HUDEP-2 (cell line): ENCODE results near the gene LCP1.
A peak's percentile ranks its signal among the peaks of the same experiment; 100 is the strongest.

Source experiments
- DNase-seq, 76 experiments: peaks; one replicate each; lab custom pipeline; 2025; ENCODE audit not compliant: unreplicated experiment in 76 of 76; lab: John Stamatoyannopoulos, UW

Gene LCP1

GRCh38 chr13:46132109-46132508 lies 49.9 kb downstream of the LCP1 start:
- no peak for DNase-seq

GRCh38 chr13:46131705-46132104 lies 50.3 kb downstream of the LCP1 start:
- no peak for DNase-seq

GRCh38 chr13:46129955-46130618 lies 51.9 kb downstream of the LCP1 start:
- DNase-seq: no peak

DNA sequence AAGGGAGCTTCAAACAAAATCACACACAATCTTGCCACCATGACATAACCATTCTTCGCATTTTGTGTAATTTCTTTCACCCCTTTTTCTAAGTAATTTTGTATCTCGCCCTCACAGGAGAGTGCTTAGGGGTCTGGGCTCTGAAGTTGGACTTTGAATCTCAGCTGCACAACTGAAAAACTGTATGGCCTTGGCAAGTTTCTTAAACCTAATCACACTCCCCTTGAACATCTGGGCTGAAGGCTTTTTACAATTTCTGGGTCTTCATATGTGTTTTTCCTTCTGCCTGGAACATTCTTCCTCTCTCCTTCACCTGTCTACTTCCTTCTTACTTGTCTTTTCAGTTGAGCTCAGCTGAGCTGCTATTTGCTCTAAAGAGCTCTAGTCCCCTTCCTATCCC lies 52.9 kb downstream of the LCP1 start:
- DNase-seq: no peak

DNA sequence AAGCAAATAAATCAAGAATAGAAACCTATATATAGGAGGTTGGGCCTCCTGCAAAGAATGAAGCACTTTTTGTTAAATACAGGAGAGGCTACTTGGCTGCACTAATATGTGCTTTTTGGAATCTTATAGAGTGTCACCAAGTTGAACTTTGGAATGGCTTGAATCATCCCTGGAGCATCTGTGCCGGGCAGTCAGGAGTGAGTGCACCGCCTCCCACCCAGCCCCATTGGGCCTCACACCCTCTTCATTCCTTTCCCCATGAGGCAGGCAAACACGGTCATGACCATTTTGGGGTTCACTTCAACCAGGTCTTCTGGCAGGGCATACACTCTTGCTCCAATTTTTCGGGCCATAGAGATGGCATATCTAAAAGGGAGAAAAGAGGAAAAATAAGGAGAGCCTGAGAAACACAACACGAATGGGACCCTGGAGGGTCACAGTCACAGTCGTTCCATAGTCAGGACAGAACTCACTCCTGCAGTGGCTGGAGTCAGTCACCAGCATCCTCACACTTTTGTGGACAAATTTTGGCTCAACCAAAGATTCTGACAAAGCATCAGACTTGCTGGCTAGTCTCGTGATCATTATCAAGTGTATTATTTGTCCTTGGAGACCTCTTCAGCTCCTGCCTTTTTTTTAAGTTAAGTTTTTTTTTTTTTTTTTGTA lies 54.5 kb downstream of the LCP1 start:
- DNase-seq: no peak

GRCh38 chr13:46126552-46127357 lies 55.2 kb downstream of the LCP1 start:
- DNase-seq: peak in 70 of 76 experiments; percentile 2 to 82 (median 51)

DNA sequence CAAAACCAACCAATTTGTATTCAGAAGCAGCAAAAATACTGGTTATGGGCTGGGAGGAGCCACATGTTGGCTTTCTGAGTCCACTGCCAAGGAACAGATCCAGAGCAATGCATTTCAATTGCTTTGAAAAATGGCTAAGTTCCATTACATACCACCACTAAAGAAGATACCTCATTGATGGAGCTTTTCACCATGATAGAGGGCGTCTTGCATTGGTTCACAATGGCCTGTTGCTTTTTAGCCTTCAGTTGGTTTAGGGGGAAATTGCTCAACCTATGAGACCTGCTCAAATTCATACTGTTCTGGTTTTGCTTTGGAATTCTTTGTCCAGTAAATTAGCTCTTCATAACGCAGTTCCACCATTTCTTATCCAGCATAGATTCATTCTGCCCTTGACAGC lies 55.9 kb downstream of the LCP1 start:
- DNase-seq: no peak

GRCh38 chr13:46124967-46125933 lies 56.7 kb downstream of the LCP1 start:
- peak in 4 of 76 experiments; percentile 10 to 35 (median 28) for DNase-seq

DNA sequence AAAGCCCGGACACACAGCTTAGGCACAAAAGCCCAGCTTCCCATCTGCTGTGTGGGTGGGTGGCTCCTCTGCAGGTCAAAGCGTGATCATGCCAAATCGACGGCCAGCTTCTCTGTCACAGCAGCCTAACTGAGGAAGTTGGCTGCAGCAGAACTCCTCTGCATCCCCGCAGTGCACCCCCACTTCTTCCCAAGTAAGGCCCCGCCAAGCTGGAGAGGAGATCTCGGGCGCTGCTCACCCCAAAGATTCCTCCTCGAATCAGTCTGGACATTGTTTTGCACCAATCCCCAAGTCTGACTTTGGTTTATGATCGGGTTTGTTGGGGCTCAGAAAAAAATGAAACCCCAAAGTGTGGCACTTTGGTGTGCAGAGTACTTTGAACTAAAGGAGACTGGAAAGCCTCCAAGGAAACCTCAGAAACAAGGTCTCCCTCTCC lies 57.4 kb downstream of the LCP1 start:
- no peak for DNase-seq

- no peak for DNase-seq
These were observed 59.7 kb downstream of the LCP1 start for GRCh38 chr13:46122304-46122703.

- DNase-seq: no peak
These were observed 60.3 kb downstream of the LCP1 start for GRCh38 chr13:46121597-46122163.

GRCh38 chr13:46121033-46121432 lies 60.9 kb downstream of the LCP1 start:
- DNase-seq: no peak

DNA sequence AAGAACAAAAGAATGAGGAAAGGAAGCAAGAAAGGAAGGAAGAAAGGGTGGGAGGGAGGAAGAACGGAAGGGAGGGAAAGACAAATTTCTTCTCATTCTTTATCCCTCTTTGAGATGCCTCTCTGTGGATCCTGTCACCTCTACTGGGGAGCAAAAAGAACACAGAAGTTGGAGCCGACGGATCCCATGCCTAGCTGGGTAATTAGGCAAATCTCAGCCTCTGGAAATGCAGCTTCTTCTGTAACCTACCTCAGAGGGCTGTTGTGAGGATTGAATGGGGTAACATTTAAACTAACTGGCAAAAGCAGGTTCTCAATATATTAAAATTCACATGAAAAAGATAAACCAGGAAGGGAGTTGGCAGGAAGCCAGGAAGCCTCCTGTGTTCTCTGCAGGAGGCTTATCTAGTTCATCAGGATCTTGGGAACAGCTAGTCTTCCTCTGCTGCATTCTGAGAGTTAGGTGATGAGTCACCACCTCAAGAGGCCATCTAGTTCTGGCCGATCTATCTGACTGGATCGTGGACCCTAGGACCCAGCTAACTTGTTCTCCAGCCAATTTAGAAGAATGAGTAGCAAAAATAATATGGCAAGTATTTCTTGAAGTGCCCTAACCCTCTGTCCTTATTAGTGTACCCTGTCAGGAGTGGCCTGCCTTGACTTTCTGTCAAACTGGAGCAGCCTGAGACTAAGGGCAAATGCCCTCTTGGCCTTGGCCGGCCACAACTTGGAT lies 61.9 kb downstream of the LCP1 start:
- peak in 33 of 76 experiments; percentile 2 to 59 (median 19) for DNase-seq

DNA sequence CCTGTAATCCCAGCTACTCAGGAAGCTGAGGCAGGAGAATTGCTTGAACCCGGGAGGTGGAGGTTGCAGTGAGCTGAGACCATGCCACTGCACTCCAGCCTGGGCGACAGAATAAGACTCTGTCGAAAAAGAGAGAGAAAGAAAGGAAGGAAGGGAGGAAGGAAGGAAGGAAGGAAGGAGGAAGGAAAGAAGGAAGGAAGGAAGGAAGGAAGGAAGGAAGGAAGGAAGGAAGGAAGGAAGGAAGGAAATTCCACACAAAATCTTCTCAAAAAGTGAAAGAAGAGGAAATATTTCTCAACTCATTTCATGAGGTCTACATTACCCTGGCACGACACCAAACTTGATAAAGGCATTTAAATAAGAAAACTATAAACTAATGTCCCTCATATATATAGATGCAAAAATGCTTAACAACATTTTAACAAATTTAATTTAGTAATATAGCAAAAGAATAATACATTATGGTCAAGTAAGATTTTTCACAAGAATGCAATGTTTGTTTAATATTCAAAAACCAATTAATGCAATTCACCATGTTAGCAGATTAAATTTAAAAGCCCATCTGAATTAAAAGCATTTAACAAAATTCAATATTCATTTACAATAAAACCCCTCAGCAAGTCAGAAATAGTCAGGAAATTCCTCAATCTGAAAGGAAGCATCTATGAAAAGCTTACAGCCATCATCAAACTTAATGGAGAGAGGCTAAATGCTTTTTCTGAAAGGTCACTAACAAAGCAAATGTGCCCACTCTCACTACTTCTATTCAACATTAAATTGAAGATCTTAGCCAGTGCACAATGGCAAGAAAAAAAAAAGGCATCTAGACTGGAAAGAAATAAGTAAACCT lies 65.1 kb downstream of the LCP1 start:
- no peak for DNase-seq

- no peak for DNase-seq
These were observed 67.4 kb downstream of the LCP1 start for GRCh38 chr13:46114613-46115012.

DNA sequence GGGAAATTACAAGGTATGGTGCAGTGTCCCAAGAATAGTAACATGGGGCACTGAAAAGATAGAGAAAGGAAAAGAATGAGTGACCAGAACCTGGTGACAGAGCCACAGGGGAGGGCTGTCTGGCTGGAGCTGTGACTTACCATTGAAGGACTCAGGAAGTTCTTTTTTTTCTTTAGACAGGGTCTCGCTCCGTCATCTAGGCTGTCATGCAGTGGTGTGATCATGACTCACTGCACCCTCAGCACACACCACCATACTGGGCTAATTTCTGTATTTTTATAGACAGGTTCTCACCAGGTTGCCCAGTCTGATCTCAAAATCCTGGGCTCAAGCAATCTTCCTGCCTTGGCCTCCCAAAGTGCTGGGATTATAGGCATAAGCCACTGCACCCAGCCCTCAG lies 68.4 kb downstream of the LCP1 start:
- peak in 3 of 76 experiments; percentile 6 to 22 (median 12) for DNase-seq

- no peak for DNase-seq
These were observed 70.8 kb downstream of the LCP1 start for GRCh38 chr13:46111151-46111550.

GRCh38 chr13:46109451-46109850 lies 72.5 kb downstream of the LCP1 start:
- no peak for DNase-seq
